HCT116 (cell line): ENCODE data around the gene RGS17. TPM values are rescaled to one million over a fixed set of nuclear protein-coding genes. Genes with fewer than 3 reads are reported as not detected.

Experiments
- ATAC-seq: fragments of 200-7000 bp; cut with Tn5 transposase; 2 replicates; pipeline ENCODE4 v1.9.1; 2020; ENCODE audit warnings: mild to moderate bottlenecking, moderate library complexity
- BruUV-seq: library from RNA; stranded (reverse); fragments of 400-500 nt; replicated peaks from 2 replicates; lab custom pipeline; 2021; lab: Mats Ljungman, UMichigan
- CTCF ChIA-PET: fragments of 300-600 bp; sonication (Branson Sonifier 250); formaldehyde crosslinking; loops from one replicate; lab custom pipeline; 2021; ENCODE audit warnings: antibody characterized with exemption; lab: Charles Lee
- POLR2A ChIA-PET: fragments of 300-600, 350-600 bp; sonication (Branson Sonifier 250); formaldehyde crosslinking; loops from one replicate; lab custom pipeline; 2021; ENCODE audit warnings: antibody characterized with exemption; lab: Charles Lee
- RAD21 ChIA-PET, 2 experiments: fragments of 300-600 bp; sonication (Branson Sonifier 250); formaldehyde crosslinking; loops; one replicate each; lab custom pipeline; 2023; ENCODE audit warnings: low total read pairs in 2 of 2; ENCODE audit not compliant: uncharacterized antibody in 2 of 2, unreplicated experiment in 2 of 2, low non-redundant PET in 1 of 2; lab: Charles Lee
- DNase-seq: peaks from one replicate; pipeline ENCODE4 v3.0.0-alpha.2; 2010; ENCODE audit warnings: low read depth, low spot score
- H2AFZ ChIP-seq: fragments of 200-600 bp; shearing (Covaris generic), sonication (generic); 2 replicates; pipeline ENCODE4 v1.6.1; 2017; ENCODE audit warnings: low read depth, mixed run types, mixed read lengths, antibody characterized with exemption, low read length; ENCODE audit not compliant: poor library complexity, severe bottlenecking
- H3K27ac ChIP-seq: 2 replicates; pipeline ENCODE4 v1.5.1; 2012; ENCODE audit warnings: low read depth, low read length
- H3K27me3 ChIP-seq: fragments of 200-600 bp; sonication (generic); 2 replicates; pipeline ENCODE4 v1.6.1; 2016; ENCODE audit warnings: mixed run types, low read length, mixed read lengths; ENCODE audit not compliant: insufficient read depth
- H3K36me3 ChIP-seq, 2 experiments: fragments of 200-500 bp in 1 of 2; fragments of 200-600 bp in 1 of 2; sonication (Bioruptor generic) in 1 of 2; sonication (generic) in 1 of 2; 2 replicates each; pipeline versions ENCODE4 v1.5.1 to v1.6.1; 2014 to 2016; ENCODE audit warnings: low read length in 2 of 2, inconsistent platforms in 1 of 2, mixed read lengths in 1 of 2, mixed run types in 1 of 2; ENCODE audit not compliant: insufficient read depth in 2 of 2, control insufficient read depth in 1 of 2
- H3K4me1 ChIP-seq, 2 experiments: fragments of 200-600 bp in 1 of 2; sonication (generic) in 1 of 2; 2 replicates each; pipeline versions ENCODE4 v1.5.1 to v1.6.1; 2012 to 2017; ENCODE audit warnings: low read length in 2 of 2, inconsistent platforms in 1 of 2, mild to moderate bottlenecking in 1 of 2, mixed read lengths in 1 of 2, mixed run types in 1 of 2, moderate library complexity in 1 of 2; ENCODE audit not compliant: insufficient read depth in 2 of 2, control insufficient read depth in 1 of 2
- H3K4me2 ChIP-seq: fragments of 200-600 bp; sonication (generic); 2 replicates; pipeline ENCODE4 v1.6.1; 2017; ENCODE audit warnings: mixed run types, low read length, mixed read lengths
- H3K4me3 ChIP-seq, 2 experiments: fragments of 200-600 bp in 1 of 2; sonication (generic) in 1 of 2; replicated peaks in 1 of 2; 2 replicates each; pipeline ENCODE4 v1.5.1; 2011 to 2016; ENCODE audit warnings: low read length in 2 of 2, control low read depth in 1 of 2, low read depth in 1 of 2, mild to moderate bottlenecking in 1 of 2, mixed read lengths in 1 of 2, mixed run types in 1 of 2
- H3K79me2 ChIP-seq: fragments of 200-600 bp; sonication (generic); 2 replicates; pipeline ENCODE4 v1.6.1; 2017; ENCODE audit warnings: mild to moderate bottlenecking, mixed run types, low read length, moderate library complexity, mixed read lengths; ENCODE audit not compliant: insufficient read depth
- H3K9ac ChIP-seq: fragments of 200-600 bp; sonication (generic); 2 replicates; pipeline ENCODE4 v1.6.1; 2016; ENCODE audit warnings: low read length, mixed read lengths
- H3K9me2 ChIP-seq: fragments of 200-600 bp; sonication (generic), shearing (Covaris generic); 2 replicates; pipeline ENCODE4 v1.6.1; 2017; ENCODE audit warnings: mixed run types, mild to moderate bottlenecking, moderate library complexity; ENCODE audit not compliant: insufficient read depth
- H3K9me3 ChIP-seq, 2 experiments: fragments of 200-500 bp in 1 of 2; fragments of 200-600 bp in 1 of 2; sonication (Bioruptor generic) in 1 of 2; sonication (generic) in 1 of 2; 2 replicates each; pipeline ENCODE4 v1.6.1; 2014 to 2017; ENCODE audit warnings: low read length in 2 of 2, mixed read lengths in 2 of 2, inconsistent platforms in 1 of 2, low read depth in 1 of 2, mild to moderate bottlenecking in 1 of 2, mixed run types in 1 of 2, moderate library complexity in 1 of 2; ENCODE audit not compliant: control insufficient read depth in 1 of 2, insufficient read depth in 1 of 2
- H4K20me1 ChIP-seq: fragments of 200-600 bp; sonication (generic), shearing (Covaris generic); 2 replicates; pipeline ENCODE4 v1.6.1; 2017; ENCODE audit warnings: mixed run types, mild to moderate bottlenecking, moderate library complexity; ENCODE audit not compliant: insufficient read depth
- CBX3 ChIP-seq: IDR thresholded peaks from 2 replicates; pipeline ENCODE4 v1.6.1; 2012; ENCODE audit warnings: low read depth
- CEBPB ChIP-seq: IDR thresholded peaks from 2 replicates; pipeline ENCODE4 v1.6.1; 2012; ENCODE audit warnings: low read depth
- CTCF ChIP-seq, 3 experiments: fragments of 200-600 bp in 1 of 3; sonication (generic) in 1 of 3; IDR thresholded peaks in 2 of 3; conservative IDR thresholded peaks in 1 of 3; 2 replicates each; pipeline ENCODE4 v1.5.1; 2012 to 2017; ENCODE audit warnings: low read depth in 2 of 3, low read length in 2 of 3, antibody characterized with exemption in 1 of 3, borderline replicate concordance in 1 of 3, control low read depth in 1 of 3, mild to moderate bottlenecking in 1 of 3, mixed read lengths in 1 of 3, mixed run types in 1 of 3, moderate library complexity in 1 of 3; ENCODE audit not compliant: insufficient read depth in 1 of 3
- EGR1 ChIP-seq: IDR thresholded peaks from 2 replicates; pipeline ENCODE4 v1.6.1; 2012; ENCODE audit warnings: low read depth
- ELF1 ChIP-seq: IDR thresholded peaks from 2 replicates; pipeline ENCODE4 v1.6.1; 2012; ENCODE audit warnings: low read depth, borderline replicate concordance
- EZH2 ChIP-seq: fragments of 200-600 bp; sonication (generic); IDR thresholded peaks from 2 replicates; pipeline ENCODE4 v1.6.1; 2017; ENCODE audit warnings: antibody characterized with exemption, mixed run types
- JUND ChIP-seq: IDR thresholded peaks from 2 replicates; pipeline ENCODE4 v1.6.1; 2012
- POLR2A ChIP-seq: IDR thresholded peaks from 2 replicates; pipeline ENCODE4 v1.7.0; 2011; ENCODE audit warnings: borderline replicate concordance; ENCODE audit not compliant: insufficient read depth, insufficient read length; ENCODE audit errors: extremely low read depth
- REST ChIP-seq: IDR thresholded peaks from 2 replicates; pipeline ENCODE4 v1.6.1; 2012; ENCODE audit warnings: low read depth
- SIN3A ChIP-seq: IDR thresholded peaks from 2 replicates; pipeline ENCODE4 v1.6.1; 2012; ENCODE audit warnings: low read depth
- SP1 ChIP-seq: IDR thresholded peaks from 2 replicates; pipeline ENCODE4 v1.6.1; 2012; ENCODE audit warnings: low read depth
- SRF ChIP-seq: IDR thresholded peaks from 2 replicates; pipeline ENCODE4 v1.6.1; 2012; ENCODE audit warnings: low read depth
- TCF7L2 ChIP-seq: IDR thresholded peaks from 2 replicates; pipeline ENCODE4 v1.7.0; 2011; ENCODE audit warnings: borderline replicate concordance, inconsistent platforms; ENCODE audit not compliant: insufficient read depth, insufficient read length; ENCODE audit errors: extremely low read depth
- ZFX ChIP-seq: fragments of 450-650 bp; IDR thresholded peaks from 2 replicates; pipeline ENCODE4 v1.6.1; 2017
- intact Hi-C: fragments of 100-400 bp; cut with micrococcal nuclease; formaldehyde crosslinking; loops from 2 replicates; pipeline ENCODE4 v1.10.0; 2022
- total RNA-seq: library from RNA; stranded (reverse); gene quantifications from one replicate; pipeline ENCODE4 v1.2.1, GENCODE V29; 2021; ENCODE audit not compliant: unreplicated experiment
- TF ChIP-seq, protein P1 (sequence below): IDR thresholded peaks from 2 replicates; pipeline ENCODE4 v1.6.1; 2011; ENCODE audit warnings: mild to moderate bottlenecking, low read length, moderate library complexity; ENCODE audit not compliant: insufficient replicate concordance; ENCODE audit errors: extremely low read depth
- TF ChIP-seq, protein P2 (sequence below): IDR thresholded peaks from 2 replicates; pipeline ENCODE4 v1.6.1; 2012
- TF ChIP-seq, protein P3 (sequence below): IDR thresholded peaks from 2 replicates; pipeline ENCODE4 v1.6.1; 2012

RGS17 gene
- total RNA-seq, 1 experiment from 2014 or later: 3.9 TPM

DNA sequence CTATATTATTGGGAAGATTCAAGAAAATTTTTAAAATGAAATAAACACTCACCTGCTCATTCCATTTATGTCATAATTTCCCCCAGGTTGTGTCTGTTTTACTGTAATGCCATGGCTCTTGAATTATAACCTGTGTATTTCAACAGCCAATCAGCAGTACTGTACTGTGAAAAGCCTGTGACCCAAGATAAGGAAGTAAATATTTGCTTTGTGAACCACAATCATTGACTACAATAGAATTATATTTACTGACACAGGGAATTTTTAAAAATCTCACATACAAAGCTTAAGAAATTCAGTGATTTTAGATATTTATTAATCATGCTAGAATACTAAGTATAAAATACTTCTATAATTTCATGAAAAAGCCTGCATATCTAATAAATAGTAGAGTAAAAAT, 6.0 kb downstream of the RGS17 start (continued):
- no peak for TF ChIP-seq CBX3

GRCh38 chr6:153123801-153124200, 7.3 kb downstream of the RGS17 start:
- no peak overlapping the region for H3K4me2 ChIP-seq
- TF ChIP-seq SP1: no peak
- no peak for TF ChIP-seq EZH2
- TF ChIP-seq ELF1: no peak
- TF ChIP-seq, protein P1, sequence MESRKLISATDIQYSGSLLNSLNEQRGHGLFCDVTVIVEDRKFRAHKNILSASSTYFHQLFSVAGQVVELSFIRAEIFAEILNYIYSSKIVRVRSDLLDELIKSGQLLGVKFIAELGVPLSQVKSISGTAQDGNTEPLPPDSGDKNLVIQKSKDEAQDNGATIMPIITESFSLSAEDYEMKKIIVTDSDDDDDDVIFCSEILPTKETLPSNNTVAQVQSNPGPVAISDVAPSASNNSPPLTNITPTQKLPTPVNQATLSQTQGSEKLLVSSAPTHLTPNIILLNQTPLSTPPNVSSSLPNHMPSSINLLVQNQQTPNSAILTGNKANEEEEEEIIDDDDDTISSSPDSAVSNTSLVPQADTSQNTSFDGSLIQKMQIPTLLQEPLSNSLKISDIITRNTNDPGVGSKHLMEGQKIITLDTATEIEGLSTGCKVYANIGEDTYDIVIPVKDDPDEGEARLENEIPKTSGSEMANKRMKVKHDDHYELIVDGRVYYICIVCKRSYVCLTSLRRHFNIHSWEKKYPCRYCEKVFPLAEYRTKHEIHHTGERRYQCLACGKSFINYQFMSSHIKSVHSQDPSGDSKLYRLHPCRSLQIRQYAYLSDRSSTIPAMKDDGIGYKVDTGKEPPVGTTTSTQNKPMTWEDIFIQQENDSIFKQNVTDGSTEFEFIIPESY: no peak
- TF ChIP-seq SRF: no peak
- TF ChIP-seq, protein P2, sequence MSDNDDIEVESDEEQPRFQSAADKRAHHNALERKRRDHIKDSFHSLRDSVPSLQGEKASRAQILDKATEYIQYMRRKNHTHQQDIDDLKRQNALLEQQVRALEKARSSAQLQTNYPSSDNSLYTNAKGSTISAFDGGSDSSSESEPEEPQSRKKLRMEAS: no peak
- TF ChIP-seq EGR1: no peak
- TF ChIP-seq JUND: no peak
- TF ChIP-seq SIN3A: no peak
- TF ChIP-seq, protein P3, sequence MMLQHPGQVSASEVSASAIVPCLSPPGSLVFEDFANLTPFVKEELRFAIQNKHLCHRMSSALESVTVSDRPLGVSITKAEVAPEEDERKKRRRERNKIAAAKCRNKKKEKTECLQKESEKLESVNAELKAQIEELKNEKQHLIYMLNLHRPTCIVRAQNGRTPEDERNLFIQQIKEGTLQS: no peak
- TF ChIP-seq REST: no peak
- no peak for TF ChIP-seq POLR2A
- no peak for TF ChIP-seq TCF7L2
- TF ChIP-seq ZFX: no peak
- TF ChIP-seq CBX3: no peak
- TF ChIP-seq CTCF (IDR thresholded peaks at IDR 0.05 in 2 of 3, conservative IDR thresholded peaks at IDR 0.05 in 1 of 3; ENCODE audit: borderline replicate concordance in 1 of 3, insufficient read depth in 1 of 3, low read depth in 2 of 3, low read length in 2 of 3): no peak
- TF ChIP-seq CEBPB: no peak
- TF ChIP-seq, all 23 proteins: peak for 0
- ChIA-PET RAD21 (no interaction called here), POLR2A (no interaction called here), CTCF (no interaction called here)
- intact Hi-C loops: no loop called here
- BruUV-seq: no TSS peak
- Histone ChIP-seq H3K9me2 (no peaks in the 10 kb centered on the region), H3K36me3 (no peaks in the 10 kb centered on the region), H3K4me3 (no peak overlapping the region), H3K9ac (no peak overlapping the region), H3K27ac (no peak overlapping the region), H3K79me2 (no peaks in the 10 kb centered on the region), H3K27me3 (no peaks in the 10 kb centered on the region; the same call in 1 of the 2 replicates), H3K9me3 (no peaks in the 10 kb centered on the region), H3K4me1 (peaks cover 0 to 6% of the 10 kb centered on the region in 2 experiments; a peak in 2 of 4 replicates), H4K20me1 (no peaks in the 10 kb centered on the region), H2AFZ (no peak overlapping the region)
- no peak for DNase-seq
- ATAC-seq: no peak
